ENCODE measurements around the gene CYS1. TPM values are rescaled to one million over a fixed set of nuclear protein-coding genes. Genes with fewer than 3 reads are reported as not detected.

Gene CYS1
- total and polyA plus RNA-seq, 2 of the 13 experiments (the other 11 are each of a cell fraction or from before 2014, with no cell fraction given): 0.04 TPM; not detected in 1

DNA sequence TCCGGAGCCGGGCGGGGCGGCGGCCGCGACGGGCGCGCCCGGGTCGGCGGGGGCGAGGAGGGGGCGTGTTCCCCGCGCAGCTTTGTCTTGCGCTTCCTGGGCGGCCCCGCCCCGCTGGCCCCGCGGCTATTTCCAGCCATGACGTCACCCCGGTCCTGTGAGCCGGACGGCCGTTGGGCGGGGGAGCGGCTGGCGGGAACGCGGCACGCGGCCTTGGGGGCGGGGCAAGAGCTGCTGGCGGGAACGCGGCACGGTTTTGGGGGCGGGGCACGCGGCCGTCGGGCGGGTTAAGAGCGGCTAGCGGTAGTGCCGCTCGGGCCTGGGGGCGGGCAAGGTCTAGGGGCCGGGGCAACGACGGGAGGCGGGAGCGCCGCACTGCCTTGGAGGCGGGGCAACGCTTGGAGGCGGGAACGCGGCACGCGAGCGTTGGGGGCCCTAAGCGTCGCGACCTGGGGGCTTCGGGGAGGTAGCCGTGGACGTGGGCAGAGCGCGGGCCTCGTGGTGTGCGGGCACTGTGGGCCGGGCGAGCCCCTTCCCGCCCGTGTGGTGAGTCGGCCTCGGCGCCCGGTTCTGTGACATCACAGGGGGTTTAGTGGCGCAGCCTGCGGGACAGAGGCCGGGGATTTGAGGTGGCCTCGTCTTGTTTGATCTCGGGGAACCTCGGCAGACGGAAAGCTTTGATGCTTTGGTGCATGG, 36.2 kb downstream of the CYS1 start (continued):
- TF ChIP-seq ZNF672 (CRISPR knock-in tag; IDR thresholded peaks at IDR 0.05) (0 out of 2 replicates have a peak, but pooled peaks have one; percentile 14), SAP130 (CRISPR knock-in tag; IDR thresholded peaks at IDR 0.05; ENCODE audit: low read depth) (peak; percentile 80), GFI1 (CRISPR knock-in tag; IDR thresholded peaks at IDR 0.05; ENCODE audit: borderline replicate concordance) (no peak), ZNF230 (CRISPR knock-in tag; IDR thresholded peaks at IDR 0.05) (no peak), ZC3H4 (CRISPR knock-in tag; IDR thresholded peaks at IDR 0.05; ENCODE audit: borderline replicate concordance) (no peak), ZNF713 (CRISPR knock-in tag; IDR thresholded peaks at IDR 0.05) (no peak), ZNF205 (CRISPR knock-in tag; IDR thresholded peaks at IDR 0.05) (peak; percentile 45; the same call in 1 of the 2 replicates), BCL3 (CRISPR knock-in tag; IDR thresholded peaks at IDR 0.05) (no peak; the same call in 1 of the 2 replicates), ZNF263 (CRISPR knock-in tag; IDR thresholded peaks at IDR 0.05) (no peak), ZNF556 (CRISPR knock-in tag; IDR thresholded peaks at IDR 0.05; ENCODE audit: borderline replicate concordance) (no peak), KIAA2018 (CRISPR knock-in tag; IDR thresholded peaks at IDR 0.05; ENCODE audit: borderline replicate concordance) (no peak), SUZ12 (IDR thresholded peaks at IDR 0.05; ENCODE audit: low read depth, low read length) (no peak), ZC3H13 (CRISPR knock-in tag; IDR thresholded peaks at IDR 0.05) (peak; percentile 55; the same call in 1 of the 2 replicates), NFE2L1 (CRISPR knock-in tag; IDR thresholded peaks at IDR 0.05; ENCODE audit: borderline replicate concordance) (no peak), MXD1 (CRISPR knock-in tag; IDR thresholded peaks at IDR 0.05) (peak; percentile 56; the same call in 1 of the 2 replicates)
- TF ChIP-seq, protein P1, sequence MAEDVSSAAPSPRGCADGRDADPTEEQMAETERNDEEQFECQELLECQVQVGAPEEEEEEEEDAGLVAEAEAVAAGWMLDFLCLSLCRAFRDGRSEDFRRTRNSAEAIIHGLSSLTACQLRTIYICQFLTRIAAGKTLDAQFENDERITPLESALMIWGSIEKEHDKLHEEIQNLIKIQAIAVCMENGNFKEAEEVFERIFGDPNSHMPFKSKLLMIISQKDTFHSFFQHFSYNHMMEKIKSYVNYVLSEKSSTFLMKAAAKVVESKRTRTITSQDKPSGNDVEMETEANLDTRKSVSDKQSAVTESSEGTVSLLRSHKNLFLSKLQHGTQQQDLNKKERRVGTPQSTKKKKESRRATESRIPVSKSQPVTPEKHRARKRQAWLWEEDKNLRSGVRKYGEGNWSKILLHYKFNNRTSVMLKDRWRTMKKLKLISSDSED (CRISPR knock-in tag; IDR thresholded peaks at IDR 0.05): peak; percentile 49; the same call in 1 of the 2 replicates
- TF ChIP-seq, protein P2, sequence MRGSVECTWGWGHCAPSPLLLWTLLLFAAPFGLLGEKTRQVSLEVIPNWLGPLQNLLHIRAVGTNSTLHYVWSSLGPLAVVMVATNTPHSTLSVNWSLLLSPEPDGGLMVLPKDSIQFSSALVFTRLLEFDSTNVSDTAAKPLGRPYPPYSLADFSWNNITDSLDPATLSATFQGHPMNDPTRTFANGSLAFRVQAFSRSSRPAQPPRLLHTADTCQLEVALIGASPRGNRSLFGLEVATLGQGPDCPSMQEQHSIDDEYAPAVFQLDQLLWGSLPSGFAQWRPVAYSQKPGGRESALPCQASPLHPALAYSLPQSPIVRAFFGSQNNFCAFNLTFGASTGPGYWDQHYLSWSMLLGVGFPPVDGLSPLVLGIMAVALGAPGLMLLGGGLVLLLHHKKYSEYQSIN (CRISPR knock-in tag; IDR thresholded peaks at IDR 0.05; ENCODE audit: borderline replicate concordance): no peak

Measured in HepG2 (cell line).